ENCODE data around the gene NACA. TPM values are rescaled to one million over a fixed set of nuclear protein-coding genes. Genes with fewer than 3 reads are reported as not detected.

NACA gene
- 903 and 969 TPM in 2 replicates for polyA plus RNA-seq

DNA sequence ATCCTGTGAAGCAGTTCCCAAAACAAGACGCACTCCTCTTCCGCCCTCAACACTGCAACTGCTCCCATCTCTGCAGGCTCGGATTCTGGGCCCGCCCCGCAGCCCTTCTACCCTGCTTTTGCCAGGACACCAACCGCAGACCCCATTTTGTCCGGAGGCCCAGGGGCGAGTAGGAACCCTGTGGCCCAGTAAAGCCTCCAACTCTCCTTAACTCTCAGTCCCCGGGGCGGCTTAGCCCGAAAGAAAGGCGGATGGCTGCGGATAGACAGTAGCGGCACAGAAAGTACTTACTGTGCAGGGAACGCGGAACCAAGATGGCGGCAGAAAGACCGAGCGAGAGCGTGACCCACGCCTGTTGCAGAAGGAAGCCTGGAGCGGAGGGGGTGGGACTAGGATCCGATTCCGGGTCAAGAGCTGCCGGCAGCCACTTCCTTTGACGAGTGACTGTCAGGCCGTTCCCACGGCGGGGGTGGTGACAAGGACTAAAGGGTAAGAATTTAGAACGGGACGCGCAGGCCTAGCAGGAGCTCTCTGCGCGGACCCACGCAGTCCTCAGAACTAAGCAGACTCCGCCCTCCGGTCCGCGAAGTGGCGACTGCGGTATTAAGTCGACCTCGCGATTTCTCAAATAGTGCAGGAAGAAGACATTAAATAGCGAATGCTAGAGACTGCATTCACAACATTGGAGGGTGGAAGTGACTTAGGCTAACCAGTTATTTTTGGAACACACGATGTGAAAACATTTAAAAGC is at the start of gene NACA:
Gene NACA (minus strand): TSS at position 328 of the 751 bp plus-strand sequence. CDS start 778 bp downstream, outside the sequence.

DNA sequence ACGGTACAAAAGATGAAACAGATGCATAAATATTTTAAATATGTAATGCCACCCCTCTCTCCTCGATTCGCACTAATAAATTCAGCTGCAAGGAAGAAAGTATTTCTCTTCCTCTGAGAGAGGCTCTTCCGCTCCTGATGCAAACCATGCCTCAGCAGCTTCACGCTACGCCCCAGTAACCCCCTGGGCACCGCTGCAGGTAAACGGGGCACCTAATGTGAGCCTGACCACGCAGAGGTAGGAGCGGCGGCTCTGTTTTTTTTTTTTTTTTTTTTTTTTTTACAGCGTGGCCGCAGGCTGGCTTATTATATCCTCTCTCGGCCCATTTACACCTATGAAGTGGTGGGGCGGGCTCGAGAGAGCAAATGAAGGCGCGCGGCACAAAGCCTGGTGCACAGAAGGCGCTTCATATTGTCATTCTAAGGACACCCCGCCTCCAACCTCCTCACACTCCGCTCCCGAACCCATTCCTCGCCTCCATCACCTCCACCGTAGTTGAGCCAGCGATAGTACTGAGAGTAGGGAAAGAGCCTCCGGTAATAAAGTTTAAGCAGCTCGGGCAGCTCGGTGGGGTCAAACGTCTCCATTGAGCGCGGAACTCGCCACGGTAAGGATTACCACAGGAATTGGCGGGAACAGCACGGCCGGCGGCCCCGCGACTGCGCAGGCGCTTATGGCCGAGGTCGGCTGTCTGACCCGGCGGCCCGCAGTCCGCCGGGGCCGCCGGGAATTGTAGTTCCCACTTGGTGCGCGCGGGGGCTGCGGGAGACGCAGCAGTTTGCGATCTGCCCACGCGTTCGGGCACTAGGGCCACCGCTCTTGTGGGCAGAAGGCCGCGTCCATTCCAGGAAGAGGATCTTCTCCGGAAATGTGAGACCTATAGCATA is 26.9 kb upstream of the NACA start, which contains the start of gene PRIM1:
Gene PRIM1 (minus strand): TSS at position 612 of the 887 bp plus-strand sequence. CDS start 25 bp downstream, at position 587.

DNA sequence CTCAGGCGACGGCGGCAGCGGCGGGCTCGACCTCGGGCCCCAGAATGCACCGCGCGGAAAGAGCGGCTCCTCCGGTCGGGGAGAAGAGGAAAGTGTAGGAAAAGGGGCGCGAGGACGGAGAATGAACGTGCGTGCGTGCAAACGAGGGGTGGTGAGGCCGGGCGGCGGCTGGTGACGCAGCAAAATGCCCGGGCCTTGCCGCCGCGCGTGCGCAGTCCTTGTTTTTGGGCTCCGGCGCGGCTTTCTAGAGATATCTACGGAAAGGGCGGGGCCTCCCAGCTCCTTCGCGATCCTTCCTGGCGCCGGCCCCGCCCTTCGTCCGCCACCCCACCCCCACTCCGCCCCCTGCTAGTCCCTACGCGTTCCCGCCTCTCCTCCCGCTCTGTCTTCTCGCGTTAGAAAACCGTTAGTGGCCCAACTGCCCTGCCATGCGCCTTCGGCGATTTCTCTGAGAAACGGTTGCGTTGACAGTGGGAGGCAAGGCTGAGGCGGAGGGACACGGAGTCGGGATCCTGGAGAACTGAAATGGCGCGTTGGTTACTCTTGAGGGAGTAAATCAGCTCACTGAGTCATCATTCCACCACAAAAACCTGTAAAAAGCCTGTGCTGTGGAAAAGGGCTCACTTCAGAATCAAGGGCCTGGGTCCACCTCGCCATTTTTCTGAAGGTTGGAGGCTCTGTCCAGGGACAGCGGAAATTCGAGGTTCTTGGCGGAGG is 36.8 kb downstream of the NACA start, which contains the start of gene PTGES3:
Gene PTGES3 (minus strand): TSS at position 156 of the 717 bp plus-strand sequence. CDS start 285 bp downstream, outside the sequence.

Other genes starting within 250 kb of the NACA start
- 8.9 and 18.7 TPM in 2 replicates for gene GLS2, start 237.1 kb downstream of the NACA start, polyA plus RNA-seq
- gene RBMS2, start 203.5 kb downstream of the NACA start, polyA plus RNA-seq: 0.30 and 0.83 TPM in 2 replicates
- gene BAZ2A, start 95.0 kb downstream of the NACA start, polyA plus RNA-seq: 4.4 and 17.9 TPM in 2 replicates
- gene ATP5F1B, start 79.3 kb downstream of the NACA start, polyA plus RNA-seq: 2,487 and 2,988 TPM in 2 replicates
- gene PTGES3, start 37.0 kb downstream of the NACA start, polyA plus RNA-seq: 186 and 202 TPM in 2 replicates
- gene PRIM1, start 27.0 kb upstream of the NACA start, polyA plus RNA-seq: 6.0 and 11.7 TPM in 2 replicates
- gene HSD17B6, start 38.0 kb upstream of the NACA start, polyA plus RNA-seq: 21.1 and 25.0 TPM in 2 replicates
- gene SDR9C7, start 209.1 kb upstream of the NACA start, polyA plus RNA-seq: 0.54 TPM in 1 of 2 replicates, not detected in the other
- gene RDH16, start 232.3 kb upstream of the NACA start, polyA plus RNA-seq: not detected in 2 replicates

Measured in Purkinje cell (primary cell).